ENCODE measurements around the gene TPST1.
A peak's percentile ranks its signal among the peaks of the same experiment; 100 is the strongest.
"Not testable (repeated sequence)": the region's sequence is repeated elsewhere in the genome, so short reads cannot be mapped to it uniquely, and the experiment has no call there.

TPST1 gene

GRCh38 chr7:66204822-66205740 lies at the start of gene TPST1:
Gene TPST1, plus strand, starts transcription at chr7:66205334. Its CDS starts 35,092 bp downstream, at chr7:66240426.
- DNase-seq, result peak; percentile 75

- not testable (repeated sequence) for DNase-seq
Measured at GRCh38 chr7:66156035-66156434, 49.1 kb upstream of the TPST1 start.

GRCh38 chr7:66157060-66157459 lies 48.1 kb upstream of the TPST1 start:
- DNase-seq, result no peak

GRCh38 chr7:66162622-66163021 lies 42.5 kb upstream of the TPST1 start:
- DNase-seq, result no peak

GRCh38 chr7:66163186-66163610 lies 41.9 kb upstream of the TPST1 start:
- no peak for DNase-seq

GRCh38 chr7:66164356-66164755 lies 40.8 kb upstream of the TPST1 start:
- no peak for DNase-seq

- no peak for DNase-seq
Measured at GRCh38 chr7:66167773-66168387, 37.3 kb upstream of the TPST1 start.

- no peak for DNase-seq
Measured at GRCh38 chr7:66169616-66170015, 35.5 kb upstream of the TPST1 start.

- no peak for DNase-seq
Measured at GRCh38 chr7:66170309-66171231, 34.6 kb upstream of the TPST1 start.

- DNase-seq, result not testable (repeated sequence)
Measured at GRCh38 chr7:66172536-66173401, 32.4 kb upstream of the TPST1 start.

GRCh38 chr7:66173856-66174255 lies 31.3 kb upstream of the TPST1 start:
- DNase-seq, result no peak

GRCh38 chr7:66175006-66175405 lies 30.1 kb upstream of the TPST1 start:
- not testable (repeated sequence) for DNase-seq

GRCh38 chr7:66176914-66177313 lies 28.2 kb upstream of the TPST1 start:
- DNase-seq, result no peak

- no peak for DNase-seq
Measured at GRCh38 chr7:66178258-66178657, 26.9 kb upstream of the TPST1 start.

- DNase-seq, result no peak
Measured at GRCh38 chr7:66181329-66181728, 23.8 kb upstream of the TPST1 start.

- DNase-seq, result no peak
Measured at GRCh38 chr7:66181845-66182244, 23.3 kb upstream of the TPST1 start.

- no peak for DNase-seq
Measured at GRCh38 chr7:66182920-66183319, 22.2 kb upstream of the TPST1 start.

GRCh38 chr7:66183700-66184099 lies 21.4 kb upstream of the TPST1 start:
- DNase-seq, result no peak

GRCh38 chr7:66185680-66186187 lies 19.4 kb upstream of the TPST1 start:
- no peak for DNase-seq

- DNase-seq, result no peak
Measured at GRCh38 chr7:66186991-66187390, 18.1 kb upstream of the TPST1 start.

- no peak for DNase-seq
Measured at GRCh38 chr7:66187905-66188304, 17.2 kb upstream of the TPST1 start.

GRCh38 chr7:66188645-66189044 lies 16.5 kb upstream of the TPST1 start:
- no peak for DNase-seq
